IPS-NIHi11 (cell line): Measurements from ENCODE around the gene ERO1B.
"Not testable (repeated sequence)": the region's sequence is repeated elsewhere in the genome, so short reads cannot be mapped to it uniquely, and the experiment has no call there.

ENCODE experiments used
- DNase-seq: peaks from one replicate; pipeline ENCODE4 v3.0.0; 2012; ENCODE audit warnings: mixed read lengths, low spot score

Gene ERO1B

GRCh38 chr1:236251587-236251986, 30.2 kb downstream of the ERO1B start:
- no peak for DNase-seq

GRCh38 chr1:236247286-236247685, 34.5 kb downstream of the ERO1B start:
- no peak for DNase-seq

- DNase-seq = no peak
Measured at GRCh38 chr1:236242568-236242967, 39.2 kb downstream of the ERO1B start.

GRCh38 chr1:236240675-236241074, 41.1 kb downstream of the ERO1B start:
- no peak for DNase-seq

GRCh38 chr1:236239092-236239585, 42.6 kb downstream of the ERO1B start:
- DNase-seq = no peak

GRCh38 chr1:236235116-236235515, 46.6 kb downstream of the ERO1B start:
- no peak for DNase-seq

- DNase-seq = no peak
Measured at GRCh38 chr1:236228411-236228810, 53.3 kb downstream of the ERO1B start.

- no peak for DNase-seq
Measured at GRCh38 chr1:236222632-236223031, 59.1 kb downstream of the ERO1B start.

GRCh38 chr1:236220473-236220872, 61.3 kb downstream of the ERO1B start:
- DNase-seq = no peak

- no peak for DNase-seq
Measured at GRCh38 chr1:236214761-236215160, 67.0 kb downstream of the ERO1B start.

- no peak for DNase-seq
Measured at GRCh38 chr1:236213534-236213933, 68.2 kb downstream of the ERO1B start.

- DNase-seq = no peak
Measured at GRCh38 chr1:236211815-236212214, 69.9 kb downstream of the ERO1B start.

- no peak for DNase-seq
Measured at GRCh38 chr1:236209713-236210112, 72.0 kb downstream of the ERO1B start.

- no peak for DNase-seq
Measured at GRCh38 chr1:236209185-236209584, 72.6 kb downstream of the ERO1B start.

GRCh38 chr1:236207569-236207968, 74.2 kb downstream of the ERO1B start:
- DNase-seq = no peak

- DNase-seq = no peak
Measured at GRCh38 chr1:236207121-236207520, 74.6 kb downstream of the ERO1B start.

- peak; percentile 43 for DNase-seq
Measured at GRCh38 chr1:236206548-236206947, 75.2 kb downstream of the ERO1B start.

- DNase-seq = no peak
Measured at GRCh38 chr1:236204656-236205055, 77.1 kb downstream of the ERO1B start.

- no peak for DNase-seq
Measured at GRCh38 chr1:236204039-236204438, 77.7 kb downstream of the ERO1B start.

- no peak for DNase-seq
Measured at GRCh38 chr1:236201786-236202185, 80.0 kb downstream of the ERO1B start.

- DNase-seq = no peak
Measured at GRCh38 chr1:236200925-236201324, 80.8 kb downstream of the ERO1B start.

- no peak for DNase-seq
Measured at GRCh38 chr1:236193184-236193583, 88.6 kb downstream of the ERO1B start.

GRCh38 chr1:236188084-236188483, 93.7 kb downstream of the ERO1B start:
- not testable (repeated sequence) for DNase-seq

- not testable (repeated sequence) for DNase-seq
Measured at GRCh38 chr1:236186471-236186870, 95.3 kb downstream of the ERO1B start.

- DNase-seq = no peak
Measured at GRCh38 chr1:236185687-236186086, 96.1 kb downstream of the ERO1B start.
